Brain microvascular endothelial cell (primary cell): ENCODE measurements around the gene ABCC1.

Experiments
- DNase-seq: peaks from one replicate; pipeline ENCODE4 v3.0.0-alpha.2; 2020
- H3K27ac ChIP-seq: fragments of 250-450 bp; sonication (Bioruptor Pico); 2 replicates; pipeline ENCODE4 v1.5.1; 2020; ENCODE audit warnings: mild to moderate bottlenecking, moderate library complexity
- H3K27me3 ChIP-seq: fragments of 250-450 bp; sonication (Bioruptor Pico); replicated peaks from 2 replicates; pipeline ENCODE4 v1.5.1; 2020; ENCODE audit warnings: mild to moderate bottlenecking
- H3K36me3 ChIP-seq: fragments of 250-450 bp; sonication (Bioruptor Pico); replicated peaks from 2 replicates; pipeline ENCODE4 v1.5.1; 2020; ENCODE audit warnings: mild to moderate bottlenecking
- H3K4me3 ChIP-seq: 2 replicates; pipeline ENCODE4 v1.5.1; 2011; ENCODE audit warnings: low read depth, mild to moderate bottlenecking, control low read depth, low read length, moderate library complexity
- CTCF ChIP-seq: IDR thresholded peaks from 2 replicates; pipeline ENCODE4 v1.5.1; 2011; ENCODE audit warnings: low read depth, mild to moderate bottlenecking, moderate library complexity, low read length, control low read depth, inconsistent platforms; ENCODE audit errors: missing control alignments
- in situ Hi-C: cut with HindIII; loops from 2 replicates; pipeline ENCODE4 v1.10.0; 2017; ENCODE audit warnings: low sequenced_read_pairs, low pct_ligation_motif_present

The ABCC1 gene

DNA sequence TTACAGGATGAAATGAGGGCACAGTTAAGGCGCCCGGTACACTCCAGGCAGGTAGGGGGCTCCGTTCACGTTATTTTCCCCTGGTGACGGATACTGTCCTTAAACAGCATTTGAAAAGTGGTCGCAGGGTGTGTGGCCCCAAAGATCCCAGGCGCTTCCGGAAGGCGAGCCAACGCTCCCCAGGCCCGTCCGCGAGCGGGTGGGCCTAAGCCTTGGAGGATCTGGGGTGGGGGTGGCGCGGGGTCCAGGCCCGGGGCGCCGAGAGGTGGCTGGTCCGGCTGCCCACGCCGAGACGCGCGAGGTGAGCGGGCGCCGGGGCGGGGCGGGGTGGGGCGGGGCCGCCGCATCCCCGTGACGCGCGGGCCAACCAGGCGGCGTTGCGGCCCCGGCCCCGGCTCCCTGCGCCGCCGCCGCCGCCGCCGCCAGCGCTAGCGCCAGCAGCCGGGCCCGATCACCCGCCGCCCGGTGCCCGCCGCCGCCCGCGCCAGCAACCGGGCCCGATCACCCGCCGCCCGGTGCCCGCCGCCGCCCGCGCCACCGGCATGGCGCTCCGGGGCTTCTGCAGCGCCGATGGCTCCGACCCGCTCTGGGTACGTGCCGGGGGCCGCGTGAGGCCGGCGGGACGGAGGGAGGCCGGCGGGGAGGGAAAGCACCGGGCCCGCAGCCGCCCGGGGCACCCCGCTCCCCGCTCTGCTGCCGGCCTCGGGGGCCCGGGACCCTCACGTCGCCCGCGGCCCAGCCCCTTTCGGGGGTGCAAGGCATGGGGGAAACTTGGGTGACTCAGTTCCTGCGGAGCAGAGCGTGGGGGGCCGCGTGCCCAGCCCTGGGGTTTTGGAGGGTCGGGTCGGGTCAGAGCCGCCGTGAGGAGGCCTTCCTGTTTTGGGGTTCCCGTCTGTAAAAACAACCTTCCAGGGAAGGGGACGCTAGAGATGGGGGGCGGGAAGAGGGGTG is at the start of gene ABCC1:
TSS of gene ABCC1 (plus strand) at position 407 of the 951 bp plus-strand sequence. CDS start at position 543, 136 bp downstream.
- DNase-seq = no peak
- Histone ChIP-seq H3K27ac (peak within 1 kb of the TSS; percentile 68), H3K36me3 (no peaks in the 10 kb centered on the region), H3K4me3 (peak within 1 kb of the TSS; percentile 75), H3K27me3 (no peaks in the 10 kb centered on the region)
- TF ChIP-seq CTCF = no peak
- in situ Hi-C loops = no loop called here

DNA sequence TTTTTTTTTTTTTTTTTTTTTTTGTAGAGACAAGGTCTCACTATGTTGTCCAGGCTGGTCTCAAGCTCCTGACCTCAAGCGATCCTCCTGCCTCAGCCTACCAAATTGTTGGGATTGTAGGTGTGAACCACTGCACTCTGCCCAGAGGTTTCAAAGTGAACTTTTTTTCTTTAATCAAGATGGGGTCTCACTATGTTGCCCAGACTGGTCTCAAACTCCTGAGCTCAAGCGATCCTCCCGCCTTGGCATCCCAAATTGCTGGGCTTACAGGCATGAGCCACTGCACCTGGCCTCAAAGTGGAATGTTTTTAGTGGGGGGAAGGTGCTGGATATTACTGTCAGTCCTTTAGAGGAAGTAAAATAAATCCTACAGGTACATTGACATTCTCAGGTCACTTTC is 49.1 kb upstream of the ABCC1 start:
- Histone ChIP-seq H3K27ac (no peak overlapping the region), H3K27me3 (no peaks in the 10 kb centered on the region), H3K4me3 (no peak overlapping the region), H3K36me3 (no peaks in the 10 kb centered on the region)
- TF ChIP-seq CTCF = no peak
- DNase-seq = no peak
- in situ Hi-C loops = no loop called here

DNA sequence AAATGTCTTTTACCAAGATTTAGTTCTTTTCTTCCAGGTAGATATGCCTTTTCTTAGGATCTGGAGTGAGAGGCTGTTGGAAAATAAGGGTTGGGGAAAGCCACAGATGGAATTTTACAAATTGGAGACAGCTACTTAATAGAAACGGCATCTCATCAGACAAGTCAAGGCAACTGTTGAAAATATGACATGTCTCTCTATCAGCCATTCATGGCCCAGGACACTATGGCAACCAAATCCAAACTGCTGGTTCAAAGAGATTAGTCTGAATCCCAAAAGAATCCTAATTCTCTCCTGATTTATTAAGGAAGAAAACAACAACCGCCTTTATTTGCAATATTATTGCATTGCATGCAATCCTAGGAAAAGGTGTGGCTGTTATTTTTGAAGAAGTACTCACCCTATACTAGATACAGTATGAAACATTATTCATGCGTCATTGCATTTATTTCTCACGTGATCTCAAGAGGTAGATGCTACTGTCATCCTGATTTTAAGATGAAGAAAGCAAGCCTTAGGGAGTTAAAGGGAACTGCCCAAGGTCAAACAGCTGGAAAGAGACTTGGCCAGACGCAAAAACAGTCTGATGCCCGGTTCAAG is 48.4 kb upstream of the ABCC1 start:
- in situ Hi-C loops = no loop called here
- TF ChIP-seq CTCF = no peak
- DNase-seq = no peak
- H3K4me3 ChIP-seq = no peak overlapping the region
- H3K36me3 ChIP-seq = no peaks in the 10 kb centered on the region
- H3K27me3 ChIP-seq = no peaks in the 10 kb centered on the region
- no peak overlapping the region for H3K27ac ChIP-seq

DNA sequence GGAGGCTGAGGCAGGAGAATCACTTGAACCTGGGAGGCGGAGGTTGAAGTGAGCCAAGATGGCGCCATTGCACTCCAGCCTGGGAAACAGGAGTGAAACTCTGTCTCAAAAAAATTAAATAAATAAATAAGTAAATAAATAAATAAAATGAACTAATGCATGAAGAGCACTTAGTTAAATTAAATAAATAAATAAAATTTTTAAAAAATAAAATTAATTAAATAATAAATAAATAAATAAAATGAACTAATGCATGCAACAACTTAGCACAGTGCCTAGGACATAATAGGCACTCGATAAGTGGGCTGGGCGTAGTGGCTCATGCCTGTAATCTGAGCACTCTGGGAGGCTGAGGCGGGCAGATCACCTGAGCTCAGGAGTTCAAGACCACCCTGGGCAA is 45.5 kb upstream of the ABCC1 start:
- Histone ChIP-seq H3K27me3 (no peaks in the 10 kb centered on the region), H3K27ac (no peak overlapping the region), H3K4me3 (no peak overlapping the region), H3K36me3 (no peaks in the 10 kb centered on the region)
- in situ Hi-C loops = no loop called here
- DNase-seq = no peak
- TF ChIP-seq CTCF = no peak

- Histone ChIP-seq H3K4me3 (no peak overlapping the region), H3K27me3 (no peaks in the 10 kb centered on the region), H3K27ac (no peak overlapping the region), H3K36me3 (no peaks in the 10 kb centered on the region)
- TF ChIP-seq CTCF = no peak
- no peak for DNase-seq
- in situ Hi-C loops = no loop called here
Observed at GRCh38 chr16:15906439-15906838, 43.0 kb upstream of the ABCC1 start.
